K562 (cell line): Measurements from ENCODE around the gene MICAL2. TPM values are rescaled to one million over a fixed set of nuclear protein-coding genes. Genes with fewer than 3 reads are reported as not detected.

Source experiments
- AFF4 ChIP-seq: sonication (generic); formaldehyde crosslinking; IDR thresholded peaks from 2 replicates; pipeline ENCODE4 v1.8.0; 2023; ENCODE audit warnings: mild to moderate bottlenecking, missing genetic modification reagents
- BCLAF1 ChIP-seq, 2 experiments: fragments of 450-650 bp in 1 of 2; IDR thresholded peaks; 2 replicates each; pipeline ENCODE4 v1.6.1; 2011 to 2017; ENCODE audit warnings: low read depth in 2 of 2, antibody characterized with exemption in 1 of 2, borderline replicate concordance in 1 of 2, low read length in 1 of 2, mild to moderate bottlenecking in 1 of 2, mixed read lengths in 1 of 2; ENCODE audit not compliant: control insufficient read depth in 1 of 2
- CREM ChIP-seq: IDR thresholded peaks from 2 replicates; pipeline ENCODE4 v1.6.1; 2014; ENCODE audit warnings: antibody characterized with exemption, low read depth
- ID3 ChIP-seq, 2 experiments: fragments of 250-450 bp in 1 of 2; fragments of 450-650 bp in 1 of 2; sonication (Bioruptor Pico) in 1 of 2; IDR thresholded peaks; 2 replicates each; pipeline versions ENCODE4 v1.6.1 to v1.8.0; 2016 to 2021; ENCODE audit warnings: mild to moderate bottlenecking in 2 of 2, moderate library complexity in 2 of 2, missing compliant biosample characterization in 1 of 2, missing genetic modification characterization in 1 of 2
- MEIS2 ChIP-seq: fragments of 450-650 bp; IDR thresholded peaks from 2 replicates; pipeline ENCODE4 v1.6.1; 2014; ENCODE audit warnings: mild to moderate bottlenecking; ENCODE audit not compliant: partially characterized antibody
- NCOA2 ChIP-seq, 2 experiments: fragments of 450-650 bp; IDR thresholded peaks; 2 replicates each; pipeline ENCODE4 v1.6.1; 2018; ENCODE audit warnings: mild to moderate bottlenecking in 2 of 2, moderate library complexity in 1 of 2; ENCODE audit not compliant: partially characterized antibody in 2 of 2
- PATZ1 ChIP-seq: fragments of 250-450 bp; sonication (Bioruptor Pico); IDR thresholded peaks from 2 replicates; pipeline ENCODE4 v1.5.0; 2020; ENCODE audit warnings: mild to moderate bottlenecking, borderline replicate concordance
- RB1 ChIP-seq: fragments of 450-650 bp; IDR thresholded peaks from 2 replicates; pipeline ENCODE4 v1.6.1; 2017; ENCODE audit warnings: low read depth, mild to moderate bottlenecking
- TCF7 ChIP-seq: sonication (generic); IDR thresholded peaks from 2 replicates; pipeline ENCODE4 v1.6.1; 2016; ENCODE audit warnings: antibody characterized with exemption, borderline replicate concordance
- ZBTB33 ChIP-seq: sonication (generic); formaldehyde crosslinking; IDR thresholded peaks from 2 replicates; pipeline ENCODE4 v1.8.1; 2023; ENCODE audit warnings: mild to moderate bottlenecking, missing genetic modification reagents
- ZNF146 ChIP-seq: IDR thresholded peaks from one replicate; pipeline ENCODE4 v1.6.1; 2018; ENCODE audit warnings: missing compliant biosample characterization; ENCODE audit not compliant: unreplicated experiment
- ZNF175 ChIP-seq: fragments of 200-800 bp; sonication (Bioruptor generic); IDR thresholded peaks from 2 replicates; pipeline ENCODE4 v1.6.1; 2016; ENCODE audit warnings: low read depth, mild to moderate bottlenecking, missing genetic modification characterization, missing compliant biosample characterization
- polyA plus RNA-seq, 8 experiments: library from polyadenylated mRNA; depleted of rRNA in 4 of 8; stranded (reverse) in 5 of 8; unstranded in 3 of 8; fragments of >200 nt; fragmentation: Nextera tagmentation in 2 of 8; fragmentation: Illumina TruSeq in 1 of 8; extraction: Ambion mirVana in 2 of 8; extraction: Trizol in 1 of 8; gene quantifications; 2 replicates each; pipeline versions ENCODE4 v1.2.1 to v1.2.3, GENCODE V29; 2011 to 2014; ENCODE audit warnings: inconsistent platforms in 1 of 8, missing spikeins in 1 of 8
- total RNA-seq, 7 experiments: library from RNA; depleted of rRNA in 6 of 7; stranded (reverse); fragments of >200 nt in 6 of 7; fragmentation: Illumina TruSeq in 2 of 7; extraction: Trizol in 2 of 7; gene quantifications; 2 replicates each; pipeline versions ENCODE4 v1.2.1 to v1.2.3, GENCODE V29; 2011 to 2021; ENCODE audit warnings: low replicate concordance in 1 of 7

The MICAL2 gene
- total and polyA plus RNA-seq, 9 of the 15 experiments (the other 6 are each of a cell fraction or from before 2014, with no cell fraction given) = 4.7 to 64.2 (median 33.6) TPM

- TF ChIP-seq BCLAF1 (IDR thresholded peaks at IDR 0.05; ENCODE audit: borderline replicate concordance in 1 of 2, control insufficient read depth in 1 of 2, low read depth in 2 of 2, low read length in 1 of 2) (peak in 1 of 2 experiments; percentile 81; a peak in 1 of 4 replicates), RB1 (peak; percentile 39; the same call in 1 of the 2 replicates), NCOA2 (IDR thresholded peaks at IDR 0.05; ENCODE audit: partially characterized antibody in 2 of 2) (peak in 1 of 2 experiments; percentile 91), ZNF146 (CRISPR knock-in tag) (no peak), CREM (peak; percentile 91), ZBTB33 (peak; percentile 59), ID3 (CRISPR knock-in tag; IDR thresholded peaks at IDR 0.05) (no peak), ID3 (tag; IDR thresholded peaks at IDR 0.05) (peak; percentile 95), ZNF175 (CRISPR knock-in tag) (peak; percentile 97), MEIS2 (peak; percentile 99), PATZ1 (CRISPR knock-in tag) (no peak), AFF4 (CRISPR knock-in tag) (peak; percentile 69; the same call in 1 of the 2 replicates), TCF7 (peak; percentile 82; the same call in 1 of the 2 replicates)
These were observed 90.9 kb downstream of the MICAL2 start (continued) for GRCh38 chr11:12200991-12201985.
